Esophagus muscularis mucosa (tissue), 3 donors: ENCODE data around the gene AGBL1.

Experiments used
- CTCF ChIP-seq, 3 experiments: fragments of 200-600 bp in 2 of 3; fragments of 450-650 bp in 1 of 3; sonication (generic) in 2 of 3; IDR thresholded peaks; one replicate each; pipeline ENCODE4 v1.5.1; 2017 to 2019; ENCODE audit warnings: antibody characterized with exemption in 3 of 3, mild to moderate bottlenecking in 2 of 3, moderate library complexity in 1 of 3
- POLR2A ChIP-seq: fragments of 450-650 bp; IDR thresholded peaks from one replicate; pipeline ENCODE4 v1.6.1; 2017; ENCODE audit warnings: antibody characterized with exemption, moderate library complexity, mild to moderate bottlenecking, low read depth

GRCh38 chr15:86411916-86412315, 332.2 kb downstream of the AGBL1 start:
- TF ChIP-seq CTCF (IDR thresholded peaks at IDR 0.05) (no peak), POLR2A (no peak)
